Neural cell (in vitro differentiated cells): Measurements from ENCODE around the gene IL2. TPM values are rescaled to one million over a fixed set of nuclear protein-coding genes. Genes with fewer than 3 reads are reported as not detected.

Source experiments
- H2AFZ ChIP-seq: fragments of 200-600, 300-800 bp; sonication (generic), shearing (Covaris generic); 2 replicates; pipeline ENCODE4 v1.6.0; 2014; ENCODE audit warnings: low read depth, mild to moderate bottlenecking, antibody characterized with exemption, low read length, moderate library complexity
- H3F3A ChIP-seq: fragments of 200-600 bp; shearing (Covaris generic); 2 replicates; pipeline ENCODE4 v1.6.1; 2016; ENCODE audit warnings: mild to moderate bottlenecking, moderate library complexity, mixed read lengths, antibody characterized with exemption, low read length; ENCODE audit not compliant: insufficient read depth, poor library complexity, severe bottlenecking
- H3K27ac ChIP-seq: fragments of 200-600, 300-800 bp; sonication (generic), shearing (Covaris generic); 2 replicates; pipeline ENCODE4 v1.5.1; 2014; ENCODE audit warnings: mild to moderate bottlenecking, low read length, moderate library complexity
- H3K27me3 ChIP-seq: fragments of 300-800, 200-600 bp; sonication (generic), shearing (Covaris generic); 2 replicates; pipeline ENCODE4 v1.6.0; 2014; ENCODE audit warnings: mild to moderate bottlenecking, low read depth, low read length, moderate library complexity; ENCODE audit not compliant: insufficient read depth
- H3K36me3 ChIP-seq: fragments of 300-800, 200-600 bp; sonication (generic), shearing (Covaris generic); 2 replicates; pipeline ENCODE4 v1.5.1; 2014; ENCODE audit warnings: mild to moderate bottlenecking, antibody characterized with exemption, low read length, moderate library complexity; ENCODE audit not compliant: insufficient read depth
- H3K4me2 ChIP-seq: fragments of 300-800, 200-600 bp; sonication (generic), shearing (Covaris generic); 2 replicates; pipeline ENCODE4 v1.6.0; 2014; ENCODE audit warnings: mild to moderate bottlenecking, low read length
- H3K4me3 ChIP-seq: fragments of 300-800, 200-600 bp; sonication (generic), shearing (Covaris generic); 2 replicates; pipeline ENCODE4 v1.5.1; 2014; ENCODE audit warnings: mild to moderate bottlenecking, low read length, moderate library complexity
- H3K79me2 ChIP-seq: fragments of 200-600 bp; shearing (Covaris generic); replicated peaks from 2 replicates; pipeline ENCODE4 v1.6.0; 2014; ENCODE audit warnings: mild to moderate bottlenecking, low read length, moderate library complexity; ENCODE audit not compliant: insufficient read depth
- H3K9ac ChIP-seq: fragments of 300-800, 200-600 bp; sonication (generic), shearing (Covaris generic); 2 replicates; pipeline ENCODE4 v1.6.1; 2016; ENCODE audit warnings: mild to moderate bottlenecking, low read length, mixed read lengths
- H3K9me2 ChIP-seq: fragments of 200-600 bp; shearing (Covaris generic); 2 replicates; pipeline ENCODE4 v1.6.1; 2016; ENCODE audit warnings: mild to moderate bottlenecking, low read length, mixed read lengths; ENCODE audit not compliant: insufficient read depth
- H3K9me3 ChIP-seq: fragments of 200-600, 300-800 bp; sonication (generic), shearing (Covaris generic); 2 replicates; pipeline ENCODE4 v1.6.1; 2016; ENCODE audit warnings: mild to moderate bottlenecking, mixed run types, low read length, moderate library complexity, mixed read lengths
- H4K20me1 ChIP-seq: fragments of 200-600 bp; shearing (Covaris generic); 2 replicates; pipeline ENCODE4 v1.6.1; 2016; ENCODE audit warnings: mild to moderate bottlenecking, mixed run types; ENCODE audit not compliant: insufficient read depth
- CTCF ChIP-seq: fragments of 450-650 bp; IDR thresholded peaks from 2 replicates; pipeline ENCODE4 v1.5.1; 2014; ENCODE audit warnings: antibody characterized with exemption, mild to moderate bottlenecking, moderate library complexity; ENCODE audit not compliant: poor library complexity, severe bottlenecking
- EP300 ChIP-seq: fragments of 450-650 bp; conservative IDR thresholded peaks from 2 replicates; pipeline ENCODE4 v1.6.1; 2014; ENCODE audit warnings: antibody characterized with exemption, mild to moderate bottlenecking, moderate library complexity; ENCODE audit not compliant: poor library complexity, severe bottlenecking
- EZH2 ChIP-seq: fragments of 200-600, 300-800 bp; shearing (Covaris generic), sonication (generic); IDR thresholded peaks from 2 replicates; pipeline ENCODE4 v1.6.1; 2014; ENCODE audit warnings: antibody characterized with exemption, low read length, borderline replicate concordance, mild to moderate bottlenecking; ENCODE audit not compliant: insufficient read depth, poor library complexity, severe bottlenecking
- MXI1 ChIP-seq: fragments of 450-650 bp; conservative IDR thresholded peaks from 2 replicates; pipeline ENCODE4 v1.6.1; 2014; ENCODE audit warnings: antibody characterized with exemption, mild to moderate bottlenecking; ENCODE audit not compliant: poor library complexity, severe bottlenecking
- POLR2AphosphoS5 ChIP-seq: IDR thresholded peaks from 2 replicates; pipeline ENCODE4 v1.6.1; 2012
- RAD21 ChIP-seq: fragments of 450-650 bp; conservative IDR thresholded peaks from 2 replicates; pipeline ENCODE4 v1.6.1; 2014; ENCODE audit warnings: antibody characterized with exemption, mild to moderate bottlenecking, moderate library complexity
- REST ChIP-seq: IDR thresholded peaks from 2 replicates; pipeline ENCODE4 v1.6.1; 2012; ENCODE audit warnings: borderline replicate concordance
- SMC3 ChIP-seq: fragments of 450-650 bp; conservative IDR thresholded peaks from 2 replicates; pipeline ENCODE4 v1.6.1; 2014; ENCODE audit warnings: antibody characterized with exemption, mild to moderate bottlenecking, moderate library complexity; ENCODE audit not compliant: poor library complexity
- TAF1 ChIP-seq: IDR thresholded peaks from 2 replicates; pipeline ENCODE4 v1.6.1; 2012; ENCODE audit warnings: low read depth
- polyA plus RNA-seq: library from polyadenylated mRNA; depleted of rRNA; stranded (reverse); fragments of >200 nt; gene quantifications from 2 replicates; pipeline ENCODE4 v1.2.3, GENCODE V29; 2014

IL2 gene
- polyA plus RNA-seq, 1 donor from 2014 or later, result not detected

- no peaks in the 10 kb centered on the region for H3K9me3 ChIP-seq
These were observed 22.2 kb downstream of the IL2 start for GRCh38 chr4:122434285-122434684.

GRCh38 chr4:122431351-122431750 lies 25.2 kb downstream of the IL2 start:
- TF ChIP-seq EP300 (no peak), POLR2AphosphoS5 (no peak), SMC3 (no peak), EZH2 (no peak), TAF1 (no peak), RAD21 (no peak)
- Histone ChIP-seq H3K79me2 (no peaks in the 10 kb centered on the region), H3K9ac (no peak overlapping the region), H4K20me1 (no peaks in the 10 kb centered on the region), H3K27me3 (no peaks in the 10 kb centered on the region), H3K9me2 (no peaks in the 10 kb centered on the region), H3K4me2 (no peak overlapping the region), H3K9me3 (no peaks in the 10 kb centered on the region), H3K36me3 (no peaks in the 10 kb centered on the region), H3K4me3 (no peak overlapping the region), H3F3A (no peaks in the 10 kb centered on the region), H3K27ac (no peak overlapping the region), H2AFZ (no peak overlapping the region)

More at GRCh38 chr4:122434285-122434684, 22.2 kb downstream of the IL2 start:
- H3K9me2 ChIP-seq, result no peaks in the 10 kb centered on the region
- TF ChIP-seq EZH2, result no peak
- no peaks in the 10 kb centered on the region for H3K27me3 ChIP-seq
- no peaks in the 10 kb centered on the region for H3K79me2 ChIP-seq
- H3K4me2 ChIP-seq, result no peak overlapping the region
- no peak overlapping the region for H3K4me3 ChIP-seq
- H3F3A ChIP-seq, result no peaks in the 10 kb centered on the region
- H3K36me3 ChIP-seq, result no peaks in the 10 kb centered on the region
- no peak overlapping the region for H2AFZ ChIP-seq
- no peak overlapping the region for H3K27ac ChIP-seq
- no peaks in the 10 kb centered on the region for H4K20me1 ChIP-seq
- no peak overlapping the region for H3K9ac ChIP-seq

- H4K20me1 ChIP-seq, result no peaks in the 10 kb centered on the region
- no peaks in the 10 kb centered on the region for H3K36me3 ChIP-seq
- H3K9me2 ChIP-seq, result no peaks in the 10 kb centered on the region
- H3K4me3 ChIP-seq, result no peak overlapping the region
- no peaks in the 10 kb centered on the region for H3K79me2 ChIP-seq
- no peaks in the 10 kb centered on the region for H3K27me3 ChIP-seq
- H3K4me2 ChIP-seq, result no peak overlapping the region
- H3K27ac ChIP-seq, result no peak overlapping the region
- no peaks in the 10 kb centered on the region for H3K9me3 ChIP-seq
- H2AFZ ChIP-seq, result no peak overlapping the region
- TF ChIP-seq SMC3, result no peak
- TF ChIP-seq POLR2AphosphoS5, result no peak
- TF ChIP-seq CTCF, result no peak
- TF ChIP-seq RAD21, result no peak
- TF ChIP-seq EZH2, result no peak
- TF ChIP-seq TAF1, result no peak
- TF ChIP-seq REST, result no peak
- no peak for TF ChIP-seq EP300
- no peak for TF ChIP-seq MXI1
- H3F3A ChIP-seq, result no peaks in the 10 kb centered on the region
- no peak overlapping the region for H3K9ac ChIP-seq
These were observed 33.3 kb downstream of the IL2 start for GRCh38 chr4:122423246-122423645.
